DND-41 (cell line): ENCODE measurements around the gene TOGARAM1.

Experiments
- ATAC-seq: fragments of 200-7000 bp; cut with Tn5 transposase; 3 replicates; pipeline ENCODE4 v1.9.1; 2021; ENCODE audit warnings: low read depth; ENCODE audit not compliant: insufficient read depth
- DNase-seq: peaks from one replicate; pipeline ENCODE4 v3.0.0-alpha.2; 2020
- H2AFZ ChIP-seq: 2 replicates; pipeline ENCODE4 v1.6.0; 2012; ENCODE audit warnings: low read depth, low read length
- H3K27ac ChIP-seq: 2 replicates; pipeline ENCODE4 v1.5.1; 2012; ENCODE audit warnings: low read length, inconsistent platforms
- H3K27me3 ChIP-seq: fragments of 200-600 bp; sonication (generic); 2 replicates; pipeline ENCODE4 v1.6.0; 2012; ENCODE audit warnings: low read length, mild to moderate bottlenecking, inconsistent platforms; ENCODE audit not compliant: insufficient read depth, poor library complexity
- H3K36me3 ChIP-seq: 2 replicates; pipeline ENCODE4 v1.5.1; 2012; ENCODE audit warnings: low read length, inconsistent platforms; ENCODE audit not compliant: insufficient read depth
- H3K4me1 ChIP-seq: 2 replicates; pipeline ENCODE4 v1.5.1; 2012; ENCODE audit warnings: mild to moderate bottlenecking, low read length; ENCODE audit not compliant: insufficient read depth
- H3K4me2 ChIP-seq: 2 replicates; pipeline ENCODE4 v1.6.0; 2012; ENCODE audit warnings: mild to moderate bottlenecking, moderate library complexity, low read length, inconsistent platforms; ENCODE audit not compliant: insufficient read depth
- H3K4me3 ChIP-seq, 2 experiments: fragments of 200-600 bp in 1 of 2; shearing (Covaris generic) in 1 of 2; 2 replicates each; pipeline ENCODE4 v1.5.1; 2012 to 2016; ENCODE audit warnings: inconsistent platforms in 2 of 2, low read length in 2 of 2, mild to moderate bottlenecking in 2 of 2, low read depth in 1 of 2, moderate library complexity in 1 of 2
- H3K79me2 ChIP-seq: 2 replicates; pipeline ENCODE4 v1.6.0; 2012; ENCODE audit warnings: low read length, inconsistent platforms; ENCODE audit not compliant: insufficient read depth
- H3K9ac ChIP-seq: 2 replicates; pipeline ENCODE4 v1.6.0; 2012; ENCODE audit warnings: low read depth, mild to moderate bottlenecking, inconsistent platforms, low read length, moderate library complexity
- H3K9me3 ChIP-seq: 2 replicates; pipeline ENCODE4 v1.5.1; 2012; ENCODE audit warnings: low read length, moderate library complexity, mild to moderate bottlenecking, inconsistent platforms; ENCODE audit not compliant: insufficient read depth, severe bottlenecking
- H4K20me1 ChIP-seq: 2 replicates; pipeline ENCODE4 v1.6.0; 2012; ENCODE audit warnings: low read length; ENCODE audit not compliant: insufficient read depth
- EZH2 ChIP-seq: IDR thresholded peaks from 3 replicates; pipeline ENCODE4 v1.6.1; 2012; ENCODE audit warnings: borderline replicate concordance, low read depth, mild to moderate bottlenecking, moderate library complexity, low read length, inconsistent platforms; ENCODE audit not compliant: severe bottlenecking
- TF ChIP-seq, protein P1 (sequence below): IDR thresholded peaks from 2 replicates; pipeline ENCODE4 v1.5.1; 2012; ENCODE audit warnings: borderline replicate concordance, low read length, moderate library complexity, mild to moderate bottlenecking; ENCODE audit not compliant: poor library complexity, severe bottlenecking; ENCODE audit errors: extremely low read depth

Gene TOGARAM1

GRCh38 chr14:45028107-45028626, 66.2 kb downstream of the TOGARAM1 start:
- H2AFZ ChIP-seq: no peak overlapping the region
- H3K4me3 ChIP-seq: no peak overlapping the region
- TF ChIP-seq EZH2: no peak
- TF ChIP-seq, protein P1, sequence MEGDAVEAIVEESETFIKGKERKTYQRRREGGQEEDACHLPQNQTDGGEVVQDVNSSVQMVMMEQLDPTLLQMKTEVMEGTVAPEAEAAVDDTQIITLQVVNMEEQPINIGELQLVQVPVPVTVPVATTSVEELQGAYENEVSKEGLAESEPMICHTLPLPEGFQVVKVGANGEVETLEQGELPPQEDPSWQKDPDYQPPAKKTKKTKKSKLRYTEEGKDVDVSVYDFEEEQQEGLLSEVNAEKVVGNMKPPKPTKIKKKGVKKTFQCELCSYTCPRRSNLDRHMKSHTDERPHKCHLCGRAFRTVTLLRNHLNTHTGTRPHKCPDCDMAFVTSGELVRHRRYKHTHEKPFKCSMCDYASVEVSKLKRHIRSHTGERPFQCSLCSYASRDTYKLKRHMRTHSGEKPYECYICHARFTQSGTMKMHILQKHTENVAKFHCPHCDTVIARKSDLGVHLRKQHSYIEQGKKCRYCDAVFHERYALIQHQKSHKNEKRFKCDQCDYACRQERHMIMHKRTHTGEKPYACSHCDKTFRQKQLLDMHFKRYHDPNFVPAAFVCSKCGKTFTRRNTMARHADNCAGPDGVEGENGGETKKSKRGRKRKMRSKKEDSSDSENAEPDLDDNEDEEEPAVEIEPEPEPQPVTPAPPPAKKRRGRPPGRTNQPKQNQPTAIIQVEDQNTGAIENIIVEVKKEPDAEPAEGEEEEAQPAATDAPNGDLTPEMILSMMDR: no peak
- H4K20me1 ChIP-seq: no peaks in the 10 kb centered on the region
- H3K79me2 ChIP-seq: no peaks in the 10 kb centered on the region
- H3K9ac ChIP-seq: no peak overlapping the region
- no peak overlapping the region for H3K4me2 ChIP-seq
- no peak for ATAC-seq
- no peak for DNase-seq
- H3K9me3 ChIP-seq: no peaks in the 10 kb centered on the region
- peaks cover 44% of the 10 kb centered on the region for H3K36me3 ChIP-seq
- no peaks in the 10 kb centered on the region for H3K27me3 ChIP-seq
- H3K27ac ChIP-seq: no peak overlapping the region
- no peaks in the 10 kb centered on the region for H3K4me1 ChIP-seq

DNA sequence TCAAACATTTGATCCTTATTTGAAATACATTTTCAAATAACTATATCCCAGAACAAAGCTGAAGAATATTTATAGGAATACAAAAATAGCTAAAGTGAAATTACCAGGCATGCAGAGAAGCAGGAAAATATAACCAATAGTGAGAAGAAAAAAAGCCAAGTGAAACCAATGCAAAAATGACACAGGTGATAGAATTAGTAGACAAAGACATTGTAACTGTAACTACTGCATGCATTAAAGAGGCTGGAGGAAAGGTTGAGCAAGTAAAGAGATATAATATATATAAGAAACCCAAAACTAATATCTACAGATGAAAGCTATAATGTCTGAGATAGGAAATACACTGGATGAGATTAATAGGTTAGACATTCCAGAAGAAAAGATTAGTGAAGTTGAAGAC, 72.7 kb downstream of the TOGARAM1 start:
- Histone ChIP-seq H3K36me3 (peaks cover 63% of the 10 kb centered on the region), H3K4me1 (no peaks in the 10 kb centered on the region), H4K20me1 (no peaks in the 10 kb centered on the region), H3K27me3 (no peaks in the 10 kb centered on the region), H3K4me3 (no peak overlapping the region), H3K9ac (no peak overlapping the region), H3K27ac (no peak overlapping the region), H2AFZ (no peak overlapping the region), H3K79me2 (no peaks in the 10 kb centered on the region), H3K4me2 (no peak overlapping the region), H3K9me3 (peaks cover 26% of the 10 kb centered on the region)
- DNase-seq (no peak), ATAC-seq (no peak)
- no peak for TF ChIP-seq EZH2
- TF ChIP-seq, protein P1: no peak

- DNase-seq: no peak
- H3K27me3 ChIP-seq: no peaks in the 10 kb centered on the region
- no peak for TF ChIP-seq EZH2
- no peaks in the 10 kb centered on the region for H4K20me1 ChIP-seq
- H3K9ac ChIP-seq: no peak overlapping the region
- no peaks in the 10 kb centered on the region for H3K79me2 ChIP-seq
- no peaks in the 10 kb centered on the region for H3K4me1 ChIP-seq
- ATAC-seq: no peak
- no peak overlapping the region for H3K27ac ChIP-seq
- no peak overlapping the region for H3K4me3 ChIP-seq
- no peak overlapping the region for H2AFZ ChIP-seq
- H3K36me3 ChIP-seq: peaks cover 53% of the 10 kb centered on the region
- no peak overlapping the region for H3K4me2 ChIP-seq
- peaks cover 27% of the 10 kb centered on the region for H3K9me3 ChIP-seq
Observed at GRCh38 chr14:45038256-45038655, 76.3 kb downstream of the TOGARAM1 start.

DNA sequence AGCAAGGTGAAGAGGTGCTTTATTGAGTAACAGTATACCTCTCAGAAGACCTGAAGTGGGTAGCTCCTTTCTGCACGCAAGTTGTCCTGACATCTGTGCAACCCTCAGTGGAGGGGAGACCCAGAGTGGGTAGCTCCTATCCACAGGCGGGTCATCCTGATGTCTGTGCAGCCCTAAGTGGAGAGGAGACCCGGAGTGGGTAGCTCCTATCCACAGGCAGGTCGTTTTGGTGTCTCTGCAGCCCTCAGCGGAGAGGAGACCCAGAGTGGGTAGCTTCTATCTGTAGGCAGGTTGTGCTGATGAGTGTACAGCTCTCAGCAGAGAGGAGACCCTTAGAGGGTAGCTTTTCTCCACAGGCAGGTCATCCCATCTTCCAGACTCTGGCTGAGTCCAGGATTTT, 76.9 kb downstream of the TOGARAM1 start:
- H3K9ac ChIP-seq: no peak overlapping the region
- H3K4me1 ChIP-seq: no peaks in the 10 kb centered on the region
- no peak overlapping the region for H3K4me2 ChIP-seq
- ATAC-seq: no peak
- H3K4me3 ChIP-seq: no peak overlapping the region
- no peak overlapping the region for H2AFZ ChIP-seq
- H3K79me2 ChIP-seq: no peaks in the 10 kb centered on the region
- no peaks in the 10 kb centered on the region for H3K27me3 ChIP-seq
- no peak overlapping the region for H3K27ac ChIP-seq
- TF ChIP-seq, protein P1: no peak
- no peak for TF ChIP-seq EZH2
- peak; percentile 27 for DNase-seq
- H3K36me3 ChIP-seq: peaks cover 52% of the 10 kb centered on the region
- no peaks in the 10 kb centered on the region for H4K20me1 ChIP-seq
- peaks cover 27% of the 10 kb centered on the region for H3K9me3 ChIP-seq
